HG03196 (cell line): ENCODE results near the gene PPM1F.

Source experiments
- ATAC-seq: cut with Tn5 transposase; IDR thresholded peaks from one replicate; pipeline ENCODE4 v1.9.1; 2021; ENCODE audit not compliant: unreplicated experiment

PPM1F gene

GRCh38 chr22:21975854-21976345 lies 23.3 kb upstream of the PPM1F start:
- no peak for ATAC-seq

- ATAC-seq: no peak
Observed at GRCh38 chr22:21975273-21975672, 22.6 kb upstream of the PPM1F start.

GRCh38 chr22:21974058-21974649 lies 21.5 kb upstream of the PPM1F start:
- ATAC-seq: no peak

GRCh38 chr22:21972806-21973205 lies 20.2 kb upstream of the PPM1F start:
- no peak for ATAC-seq

GRCh38 chr22:21972293-21972779 lies 19.7 kb upstream of the PPM1F start:
- no peak for ATAC-seq

GRCh38 chr22:21971858-21972275 lies 19.2 kb upstream of the PPM1F start:
- no peak for ATAC-seq

- no peak for ATAC-seq
Observed at GRCh38 chr22:21970800-21971617, 18.4 kb upstream of the PPM1F start.

- no peak for ATAC-seq
Observed at GRCh38 chr22:21970037-21970799, 17.6 kb upstream of the PPM1F start.

GRCh38 chr22:21968452-21969129 lies 15.9 kb upstream of the PPM1F start:
- ATAC-seq: no peak

- no peak for ATAC-seq
Observed at GRCh38 chr22:21967693-21968271, 15.1 kb upstream of the PPM1F start.

- ATAC-seq: no peak
Observed at GRCh38 chr22:21966643-21967516, 14.2 kb upstream of the PPM1F start.

GRCh38 chr22:21965762-21966288 lies 13.2 kb upstream of the PPM1F start:
- ATAC-seq: no peak

- no peak for ATAC-seq
Observed at GRCh38 chr22:21964918-21965484, 12.4 kb upstream of the PPM1F start.

- ATAC-seq: no peak
Observed at GRCh38 chr22:21964234-21964633, 11.6 kb upstream of the PPM1F start.

GRCh38 chr22:21963790-21964211 lies 11.2 kb upstream of the PPM1F start:
- no peak for ATAC-seq

GRCh38 chr22:21963286-21963685 lies 10.6 kb upstream of the PPM1F start:
- ATAC-seq: no peak

- no peak for ATAC-seq
Observed at GRCh38 chr22:21962655-21962949, 10.0 kb upstream of the PPM1F start.

- no peak for ATAC-seq
Observed at GRCh38 chr22:21961886-21962654, 9.4 kb upstream of the PPM1F start.
